ENCODE data around the gene HIVEP1. TPM values are rescaled to one million over a fixed set of nuclear protein-coding genes. Genes with fewer than 3 reads are reported as not detected.

Gene HIVEP1
- total RNA-seq, 6 experiments from 2014 or later: 13.2 to 23.3 (median 17.8) TPM

- intact Hi-C loops (cut with DNase I): no loop called here
Measured at GRCh38 chr6:12110523-12111362, 98.6 kb downstream of the HIVEP1 start.

GRCh38 chr6:12111363-12111670 lies 99.2 kb downstream of the HIVEP1 start:
- ATAC-seq (no peak), DNase-seq (no peak)
- Histone ChIP-seq H3K4me1 (no peaks in the 10 kb centered on the region), H3K27ac (no peak overlapping the region), H3K36me3 (no peaks in the 10 kb centered on the region), H3K4me3 (no peak overlapping the region), H3K9me3 (no peaks in the 10 kb centered on the region), H3K27me3 (no peaks in the 10 kb centered on the region)
- TF ChIP-seq POLR2A (IDR thresholded peaks at IDR 0.05) (no peak), CTCF (IDR thresholded peaks at IDR 0.05) (no peak)
- 100% methylated on average over 2 of the region's 2 CpGs for WGBS (ENCODE audit: insufficient coverage, low coverage, low lambda C conversion rate, missing lambda C conversion rate)
- intact Hi-C loops (cut with DNase I): no loop called here

More at GRCh38 chr6:12110523-12111362, 98.6 kb downstream of the HIVEP1 start:
- WGBS (ENCODE audit: insufficient coverage, low coverage, low lambda C conversion rate, missing lambda C conversion rate): 87% methylated on average over 5 of the region's 5 CpGs
- TF ChIP-seq POLR2A (IDR thresholded peaks at IDR 0.05) (no peak), CTCF (IDR thresholded peaks at IDR 0.05) (no peak)
- Histone ChIP-seq H3K36me3 (no peaks in the 10 kb centered on the region), H3K9me3 (no peaks in the 10 kb centered on the region), H3K27me3 (no peaks in the 10 kb centered on the region), H3K4me3 (no peak overlapping the region), H3K27ac (no peak overlapping the region), H3K4me1 (no peaks in the 10 kb centered on the region)
- ATAC-seq: no peak
- no peak for DNase-seq

GRCh38 chr6:12112540-12113189 lies 100.6 kb downstream of the HIVEP1 start:
- no peaks in the 10 kb centered on the region for H3K36me3 ChIP-seq
- no peaks in the 10 kb centered on the region for H3K27me3 ChIP-seq
- DNase-seq: no peak
- no peak overlapping the region for H3K4me3 ChIP-seq
- no peaks in the 10 kb centered on the region for H3K9me3 ChIP-seq
- TF ChIP-seq POLR2A (IDR thresholded peaks at IDR 0.05) (no peak), CTCF (IDR thresholded peaks at IDR 0.05) (no peak)
- no peaks in the 10 kb centered on the region for H3K4me1 ChIP-seq
- ATAC-seq: no peak
- intact Hi-C loops (cut with DNase I): no loop called here
- WGBS (ENCODE audit: insufficient coverage, low coverage, low lambda C conversion rate, missing lambda C conversion rate): 88% methylated on average over 8 of the region's 9 CpGs
- no peak overlapping the region for H3K27ac ChIP-seq

- H3K4me3 ChIP-seq: no peak overlapping the region
- H3K9me3 ChIP-seq: no peaks in the 10 kb centered on the region
- no peaks in the 10 kb centered on the region for H3K27me3 ChIP-seq
- ATAC-seq: peak in 2 of 4 donors; percentile 20 to 30
- intact Hi-C loops (cut with DNase I): no loop called here
- H3K36me3 ChIP-seq: no peaks in the 10 kb centered on the region
- H3K4me1 ChIP-seq: peaks cover 0 to under 1% (median 0%) of the 10 kb centered on the region in 4 donors
- TF ChIP-seq CTCF (IDR thresholded peaks at IDR 0.05) (no peak), POLR2A (IDR thresholded peaks at IDR 0.05) (no peak)
- no peak overlapping the region for H3K27ac ChIP-seq
- DNase-seq: no peak
- 93% methylated on average over 3 of the region's 6 CpGs for WGBS (ENCODE audit: insufficient coverage, low coverage, low lambda C conversion rate, missing lambda C conversion rate)
Measured at GRCh38 chr6:12113190-12113577, 101.1 kb downstream of the HIVEP1 start.

Measured in right lobe of liver (tissue), 6 donors.